ENCODE data around the gene PPP1R11. TPM values are rescaled to one million over a fixed set of nuclear protein-coding genes. Genes with fewer than 3 reads are reported as not detected.

The PPP1R11 gene
- total RNA-seq, 2 donors from 2014 or later, result 32.4 to 35.2 TPM

DNA sequence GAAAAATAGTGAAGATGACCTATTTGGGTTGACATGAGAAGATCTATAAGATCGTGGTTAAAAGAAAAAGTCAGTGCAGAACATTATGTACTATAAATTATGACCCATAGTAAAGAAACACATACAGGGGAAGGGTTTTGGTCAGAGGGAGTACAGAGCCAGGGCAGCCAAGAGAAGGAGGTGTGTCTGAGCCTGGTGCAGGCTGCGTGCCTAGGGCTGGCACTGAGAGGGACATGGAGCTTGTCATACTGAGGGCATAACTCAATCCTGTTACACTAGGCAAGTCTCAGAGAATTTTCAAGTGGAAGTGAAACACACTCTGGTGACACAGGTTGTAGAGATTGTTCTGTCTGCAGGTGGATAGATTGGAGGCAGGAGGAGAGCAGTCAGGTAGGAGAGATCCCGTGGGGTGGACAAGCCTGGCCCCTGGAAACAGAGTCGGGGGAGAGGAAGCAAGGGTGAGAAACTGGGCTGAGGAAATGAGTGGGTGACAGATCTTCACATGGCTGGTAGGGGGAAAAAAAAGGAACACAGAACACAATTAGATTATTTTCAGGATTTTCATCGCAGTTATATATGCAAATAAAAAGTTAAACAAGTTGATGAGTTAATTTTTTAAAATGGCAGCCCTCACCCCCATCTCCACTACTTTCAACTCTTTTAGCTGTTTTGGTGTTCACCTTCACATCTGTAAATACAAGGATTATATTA lies 27.1 kb downstream of the PPP1R11 start:
- H3K27ac ChIP-seq (ENCODE audit: low read depth, low read length), result no peak overlapping the region
- H3K36me3 ChIP-seq (ENCODE audit: control insufficient read depth, insufficient read depth, low read length), result no peaks in the 10 kb centered on the region
- TF ChIP-seq, protein P1, sequence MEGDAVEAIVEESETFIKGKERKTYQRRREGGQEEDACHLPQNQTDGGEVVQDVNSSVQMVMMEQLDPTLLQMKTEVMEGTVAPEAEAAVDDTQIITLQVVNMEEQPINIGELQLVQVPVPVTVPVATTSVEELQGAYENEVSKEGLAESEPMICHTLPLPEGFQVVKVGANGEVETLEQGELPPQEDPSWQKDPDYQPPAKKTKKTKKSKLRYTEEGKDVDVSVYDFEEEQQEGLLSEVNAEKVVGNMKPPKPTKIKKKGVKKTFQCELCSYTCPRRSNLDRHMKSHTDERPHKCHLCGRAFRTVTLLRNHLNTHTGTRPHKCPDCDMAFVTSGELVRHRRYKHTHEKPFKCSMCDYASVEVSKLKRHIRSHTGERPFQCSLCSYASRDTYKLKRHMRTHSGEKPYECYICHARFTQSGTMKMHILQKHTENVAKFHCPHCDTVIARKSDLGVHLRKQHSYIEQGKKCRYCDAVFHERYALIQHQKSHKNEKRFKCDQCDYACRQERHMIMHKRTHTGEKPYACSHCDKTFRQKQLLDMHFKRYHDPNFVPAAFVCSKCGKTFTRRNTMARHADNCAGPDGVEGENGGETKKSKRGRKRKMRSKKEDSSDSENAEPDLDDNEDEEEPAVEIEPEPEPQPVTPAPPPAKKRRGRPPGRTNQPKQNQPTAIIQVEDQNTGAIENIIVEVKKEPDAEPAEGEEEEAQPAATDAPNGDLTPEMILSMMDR (conservative IDR thresholded peaks at IDR 0.05), result no peak
- no peak overlapping the region for H3K4me3 ChIP-seq (ENCODE audit: low read length)
- peaks cover 74% of the 10 kb centered on the region for H3K27me3 ChIP-seq (ENCODE audit: control insufficient read depth, insufficient read depth, low read length, poor library complexity, severe bottlenecking)
- Mint-ChIP-seq H3K27ac (no peak overlapping the region), H3K4me1 (peaks cover 32% of the 10 kb centered on the region), H3K36me3 (ENCODE audit: low read depth) (no peaks in the 10 kb centered on the region), H3K9me3 (no peaks in the 10 kb centered on the region), H3K4me3 (no peak overlapping the region), H3K27me3 (ENCODE audit: insufficient read depth) (peaks cover 90% of the 10 kb centered on the region)
- no peak overlapping the region for H3K9ac ChIP-seq (ENCODE audit: extremely low read depth, low read length, poor library complexity, severe bottlenecking)
- WGBS, 2 experiments (ENCODE audit: insufficient coverage in 1 of 2, insufficient read length in 1 of 2), result 83 to 88% methylated on average over 2 to 4 of the region's 5 CpGs
- no peaks in the 10 kb centered on the region for H3K9me3 ChIP-seq (ENCODE audit: control insufficient read depth, low read length)
- no peak for DNase-seq
- H3K4me1 ChIP-seq (ENCODE audit: control insufficient read depth, insufficient read depth, low read length), result no peaks in the 10 kb centered on the region

DNA sequence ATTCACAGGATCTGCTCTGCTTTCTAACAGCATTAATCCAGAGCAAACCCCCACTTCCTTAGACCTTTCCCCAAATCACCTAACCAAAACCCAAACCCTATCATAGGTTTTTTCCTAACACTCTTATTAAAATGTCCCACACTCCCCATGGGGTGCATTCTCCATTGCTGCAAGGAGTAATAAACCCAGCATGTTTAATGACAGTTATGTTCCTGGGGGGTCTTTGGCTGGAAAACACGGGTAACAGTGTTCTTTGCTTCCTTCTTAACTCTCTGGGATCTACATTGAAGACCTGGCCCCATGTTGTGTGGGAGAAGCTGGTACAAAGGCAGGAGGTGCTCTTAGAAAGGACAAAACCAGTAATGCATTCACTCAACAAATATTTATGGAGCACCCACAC lies 29.8 kb downstream of the PPP1R11 start:
- no peaks in the 10 kb centered on the region for H3K36me3 ChIP-seq (ENCODE audit: control insufficient read depth, insufficient read depth, low read length)

DNA sequence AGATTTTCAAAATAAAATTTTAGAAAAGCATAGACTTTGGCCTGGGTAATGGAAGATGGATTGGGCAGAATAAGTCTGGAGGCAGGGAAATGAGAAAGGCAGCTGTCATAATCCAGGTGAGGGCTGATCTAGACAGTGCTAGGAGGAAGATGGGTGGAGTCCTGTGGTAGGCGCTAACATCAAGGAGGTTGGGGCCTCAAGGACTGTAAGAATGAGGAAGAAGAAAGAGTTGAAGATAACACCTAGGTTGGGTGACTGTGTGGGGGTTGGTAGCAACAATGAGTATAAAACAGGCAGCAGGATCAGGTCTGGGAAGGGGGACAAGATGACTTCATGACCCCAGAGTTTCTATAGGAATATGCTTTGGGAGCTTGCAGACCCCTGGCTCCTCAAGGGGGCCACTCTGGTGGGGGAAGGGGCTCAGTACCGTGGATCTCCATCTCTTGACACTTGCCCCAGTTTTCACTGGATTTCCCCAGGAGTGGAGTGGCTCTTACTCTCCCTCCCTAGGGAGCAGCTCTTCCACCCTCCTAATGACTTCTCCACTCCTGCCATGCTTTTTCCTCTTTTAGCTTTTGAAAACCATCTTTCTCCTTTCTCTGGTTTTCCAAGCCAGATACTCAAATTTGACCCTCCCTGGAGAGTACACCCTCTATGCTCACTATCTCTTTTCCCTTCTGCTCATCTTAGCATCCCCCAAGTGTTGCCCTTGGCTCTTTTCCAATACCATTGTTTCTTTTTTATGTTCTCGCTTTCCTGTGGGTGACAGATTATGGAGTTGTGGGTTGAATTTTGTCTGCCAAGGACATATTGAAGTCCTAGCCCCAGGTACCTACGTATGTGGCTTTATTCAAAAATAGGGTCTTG lies 31.1 kb downstream of the PPP1R11 start:
- H3K27me3 ChIP-seq (ENCODE audit: control insufficient read depth, insufficient read depth, low read length, poor library complexity, severe bottlenecking), result peaks cover 76% of the 10 kb centered on the region
- Mint-ChIP-seq H3K36me3 (ENCODE audit: low read depth) (no peaks in the 10 kb centered on the region), H3K4me3 (no peak overlapping the region), H3K4me1 (peaks cover 44% of the 10 kb centered on the region), H3K27me3 (ENCODE audit: insufficient read depth) (peaks cover 91% of the 10 kb centered on the region), H3K27ac (no peak overlapping the region), H3K9me3 (no peaks in the 10 kb centered on the region)
- no peaks in the 10 kb centered on the region for H3K9me3 ChIP-seq (ENCODE audit: control insufficient read depth, low read length)
- no peak for DNase-seq
- WGBS, 2 experiments (ENCODE audit: insufficient coverage in 1 of 2, insufficient read length in 1 of 2), result 75 to 89% methylated on average over 1 to 4 of the region's 4 CpGs
- H3K4me3 ChIP-seq (ENCODE audit: low read length), result no peak overlapping the region
- no peak overlapping the region for H3K27ac ChIP-seq (ENCODE audit: low read depth, low read length)
- TF ChIP-seq, protein P1 (conservative IDR thresholded peaks at IDR 0.05), result no peak
- no peak overlapping the region for H3K9ac ChIP-seq (ENCODE audit: extremely low read depth, low read length, poor library complexity, severe bottlenecking)
- H3K4me1 ChIP-seq (ENCODE audit: control insufficient read depth, insufficient read depth, low read length), result no peaks in the 10 kb centered on the region
- no peaks in the 10 kb centered on the region for H3K36me3 ChIP-seq (ENCODE audit: control insufficient read depth, insufficient read depth, low read length)

More for the DNA sequence above, 29.8 kb downstream of the PPP1R11 start:
- Histone ChIP-seq H3K4me1 (ENCODE audit: control insufficient read depth, insufficient read depth, low read length) (no peaks in the 10 kb centered on the region), H3K4me3 (ENCODE audit: low read length) (no peak overlapping the region), H3K9me3 (ENCODE audit: control insufficient read depth, low read length) (no peaks in the 10 kb centered on the region), H3K9ac (ENCODE audit: extremely low read depth, low read length, poor library complexity, severe bottlenecking) (no peak overlapping the region), H3K27me3 (ENCODE audit: control insufficient read depth, insufficient read depth, low read length, poor library complexity, severe bottlenecking) (peaks cover 76% of the 10 kb centered on the region), H3K27ac (ENCODE audit: low read depth, low read length) (no peak overlapping the region)
- Mint-ChIP-seq H3K4me1 (peaks cover 47% of the 10 kb centered on the region), H3K4me3 (no peak overlapping the region), H3K27me3 (ENCODE audit: insufficient read depth) (peaks cover 93% of the 10 kb centered on the region), H3K27ac (no peak overlapping the region), H3K36me3 (ENCODE audit: low read depth) (no peaks in the 10 kb centered on the region), H3K9me3 (no peaks in the 10 kb centered on the region)
- 57% methylated on average over 1 of the region's 1 CpG for WGBS, 2 experiments (ENCODE audit: insufficient coverage in 1 of 2, insufficient read length in 1 of 2)
- TF ChIP-seq, protein P1 (conservative IDR thresholded peaks at IDR 0.05), result no peak
- DNase-seq, result no peak

All from endodermal cell (in vitro differentiated cells).